Measurements from ENCODE around the gene THAP4. TPM values are rescaled to one million over a fixed set of nuclear protein-coding genes. Genes with fewer than 3 reads are reported as not detected.

THAP4 gene
- polyA plus RNA-seq (ENCODE audit: insufficient read length) = 42.7 TPM

- DNase-seq (ENCODE audit: low read depth) = peak; percentile 80
These were observed at the start of gene THAP4, which contains the start of gene ATG4B for GRCh38 chr2:241637018-241637794. TSS of gene THAP4 (minus strand) at chr2:241637158. CDS start at chr2:241637017, 141 bp downstream. TSS of gene ATG4B (plus strand) at chr2:241637693. CDS start at chr2:241637715, 22 bp downstream.

GRCh38 chr2:241686324-241686649, 49.3 kb upstream of the THAP4 start:
- DNase-seq (ENCODE audit: low read depth) = no peak

- no peak for DNase-seq (ENCODE audit: low read depth)
These were observed 44.1 kb upstream of the THAP4 start for GRCh38 chr2:241680827-241681599.

GRCh38 chr2:241680044-241680443, 43.1 kb upstream of the THAP4 start:
- DNase-seq (ENCODE audit: low read depth) = no peak

- no peak for DNase-seq (ENCODE audit: low read depth)
These were observed 42.0 kb upstream of the THAP4 start for GRCh38 chr2:241678784-241679540.

GRCh38 chr2:241678307-241678706, 41.3 kb upstream of the THAP4 start:
- no peak for DNase-seq (ENCODE audit: low read depth)

- no peak for DNase-seq (ENCODE audit: low read depth)
These were observed 40.4 kb upstream of the THAP4 start for GRCh38 chr2:241677392-241677791.

- no peak for DNase-seq (ENCODE audit: low read depth)
These were observed 39.7 kb upstream of the THAP4 start for GRCh38 chr2:241676665-241677064.

- no peak for DNase-seq (ENCODE audit: low read depth)
These were observed 38.9 kb upstream of the THAP4 start for GRCh38 chr2:241675885-241676284.

GRCh38 chr2:241673797-241674725, 37.1 kb upstream of the THAP4 start:
- DNase-seq (ENCODE audit: low read depth) = no peak

GRCh38 chr2:241673189-241673663, 36.3 kb upstream of the THAP4 start:
- no peak for DNase-seq (ENCODE audit: low read depth)

- no peak for DNase-seq (ENCODE audit: low read depth)
These were observed 35.6 kb upstream of the THAP4 start for GRCh38 chr2:241672243-241673188.

- DNase-seq (ENCODE audit: low read depth) = no peak
These were observed 34.7 kb upstream of the THAP4 start for GRCh38 chr2:241671457-241672240.

- DNase-seq (ENCODE audit: low read depth) = no peak
These were observed 33.6 kb upstream of the THAP4 start for GRCh38 chr2:241670333-241671110.

- no peak for DNase-seq (ENCODE audit: low read depth)
These were observed 31.9 kb upstream of the THAP4 start for GRCh38 chr2:241668839-241669238.

- no peak for DNase-seq (ENCODE audit: low read depth)
These were observed 31.4 kb upstream of the THAP4 start for GRCh38 chr2:241668354-241668753.

GRCh38 chr2:241666627-241667400, 29.9 kb upstream of the THAP4 start:
- DNase-seq (ENCODE audit: low read depth) = no peak

Data from forelimb muscle (tissue), 1 donor.